ENCODE results near the gene PCDHGA6. TPM values are rescaled to one million over a fixed set of nuclear protein-coding genes. Genes with fewer than 3 reads are reported as not detected.
A peak's percentile ranks its signal among the peaks of the same experiment; 100 is the strongest.

The PCDHGA6 gene
- total and polyA plus RNA-seq, 2 of the 8 experiments (the other 6 are each of a cell fraction or from before 2014, with no cell fraction given): 1.4 to 2.0 TPM

GRCh38 chr5:141419074-141419880 is 45.6 kb downstream of the PCDHGA6 start:
- H3K14ac ChIP-seq (ENCODE audit: insufficient read length): no peak overlapping the region
- H4K91ac ChIP-seq (replicated peaks; ENCODE audit: insufficient read length, low read length): no peak overlapping the region
- H3K23ac ChIP-seq (ENCODE audit: insufficient read length): no peak overlapping the region
- DNase-seq (ENCODE audit: low read depth in 1 of 2, low spot score in 2 of 2) (no peak), FAIRE-seq (no peak)
- no peak overlapping the region for H2BK20ac ChIP-seq (ENCODE audit: low read length)
- H4K8ac ChIP-seq (ENCODE audit: extremely low read depth, insufficient read depth, low read length): no peak overlapping the region
- H2BK15ac ChIP-seq (ENCODE audit: low read length): no peak overlapping the region
- no peaks in the 10 kb centered on the region for H4K20me1 ChIP-seq (replicated peaks in 1 of 2; ENCODE audit: control insufficient read depth in 1 of 2, insufficient read depth in 2 of 2, low read length in 2 of 2)
- WGBS, 2 experiments (ENCODE audit: extremely low coverage in 1 of 2, insufficient coverage in 1 of 2, insufficient read length in 1 of 2, insufficient replicate concordance in 2 of 2, low coverage in 1 of 2, low lambda C conversion rate in 2 of 2, missing lambda C conversion rate in 1 of 2): 94% methylated on average over 74 of the region's 74 CpGs; no CpG with 5 or more reads in 1 of the 2 experiments
- no peaks in the 10 kb centered on the region for H3K23me2 ChIP-seq (ENCODE audit: low read depth, low read length)
- H2BK120ac ChIP-seq (replicated peaks; ENCODE audit: low read depth, low read length): no peak overlapping the region
- no peak overlapping the region for H3K56ac ChIP-seq (replicated peaks; ENCODE audit: insufficient read length, low read depth, low read length)
- peaks cover 0 to 12% (median 6%) of the 10 kb centered on the region in 4 experiments; a peak in 4 of 7 replicates for H3K27me3 ChIP-seq (replicated peaks in 1 of 4; ENCODE audit: control insufficient read depth in 3 of 4, extremely low read depth in 1 of 4, insufficient read depth in 3 of 4, low read length in 3 of 4)
- H3K36me3 ChIP-seq (ENCODE audit: control insufficient read depth in 2 of 4, insufficient read depth in 4 of 4, low read length in 3 of 4): peaks cover 0 to 27% (median 3%) of the 10 kb centered on the region in 4 experiments; a peak in 3 of 8 replicates
- no peaks in the 10 kb centered on the region; a peak in 1 of 7 replicates for H3K4me1 ChIP-seq (replicated peaks in 1 of 4; ENCODE audit: control insufficient read depth in 3 of 4, insufficient read depth in 4 of 4, low read length in 3 of 4)
- H3K9me3 ChIP-seq (ENCODE audit: insufficient read depth in 2 of 2, low read depth in 1 of 2, low read length in 1 of 2): peaks cover 36 to 38% of the 10 kb centered on the region in 2 experiments
- TF ChIP-seq SP4 (IDR thresholded peaks at IDR 0.05; ENCODE audit: low read length): no peak
- TF ChIP-seq SAP30 (IDR thresholded peaks at IDR 0.05; ENCODE audit: insufficient read depth, insufficient replicate concordance, low read length): no peak
- peak; percentile 34 for TF ChIP-seq RNF2 (IDR thresholded peaks at IDR 0.05; ENCODE audit: borderline replicate concordance, low read depth, low read length, missing control alignments, poor library complexity, severe bottlenecking)
- no peak for TF ChIP-seq POU5F1 (IDR thresholded peaks at IDR 0.05; ENCODE audit: low read depth, low read length)
- H3K79me2 ChIP-seq (ENCODE audit: control insufficient read depth in 1 of 2, insufficient read depth in 2 of 2, low read length in 2 of 2): no peaks in the 10 kb centered on the region
- H3K27ac ChIP-seq (ENCODE audit: low read depth, low read length): no peak overlapping the region
- H3K9ac ChIP-seq (replicated peaks in 1 of 4; ENCODE audit: extremely low read depth in 1 of 4, low read depth in 3 of 4, low read length in 3 of 4): no peak overlapping the region
- no peak overlapping the region for H3K4ac ChIP-seq (replicated peaks; ENCODE audit: insufficient read length, low read depth, low read length)
- no peak overlapping the region for H2AFZ ChIP-seq (ENCODE audit: low read length)
- H3K18ac ChIP-seq (ENCODE audit: extremely low read depth, low read length): no peak overlapping the region
- no peak overlapping the region for H4K5ac ChIP-seq (ENCODE audit: insufficient read length, low read depth, low read length)
- H2BK12ac ChIP-seq (ENCODE audit: low read depth, low read length): 0 out of 2 replicates have a peak overlapping the region, but pooled peaks have one; percentile 39
- no peak overlapping the region for H3K4me2 ChIP-seq (ENCODE audit: insufficient read depth in 1 of 2, low read depth in 2 of 2, low read length in 2 of 2)
- no peak overlapping the region for H3K4me3 ChIP-seq (ENCODE audit: extremely low read depth in 1 of 4, insufficient read depth in 2 of 4, low read depth in 3 of 4, low read length in 4 of 4)
- H2BK5ac ChIP-seq (ENCODE audit: low read depth, low read length): no peak overlapping the region
- H3K79me1 ChIP-seq (ENCODE audit: low read depth, low read length): no peaks in the 10 kb centered on the region
- ChIA-PET POLR2A (ENCODE audit: partially characterized antibody) (interaction anchor here (0.6 kb wide), 1 partner anchor 1597 kb away, joined by 3 read pairs; no protein-coding TSS in a partner anchor), CTCF (ENCODE audit: partially characterized antibody) (interaction anchor here (0.9 to 23.3 kb wide), 21 partner anchors 9 to 284 kb away, joined by 3 to 1236 read pairs (median 14); partner anchors contain the start of genes PCDHB15, PCDHGA1, PCDHGA12 and PCDHGB3)
- H2AK5ac ChIP-seq (ENCODE audit: low read depth, low read length): no peak overlapping the region

Data from H1 (cell line).